GM12875 (cell line): ENCODE data around the gene VPS50.
"Not testable (repeated sequence)": the region's sequence is repeated elsewhere in the genome, so short reads cannot be mapped to it uniquely, and the experiment has no call there.

Source experiments
- H3K4me3 ChIP-seq: one replicate; pipeline ENCODE4 v1.5.1; 2011; ENCODE audit warnings: low read depth, low read length, control low read depth
- TF ChIP-seq, protein P1 (sequence below): IDR thresholded peaks from 2 replicates; pipeline ENCODE4 v1.5.1; 2011; ENCODE audit warnings: low read depth, mild to moderate bottlenecking, control low read depth, inconsistent platforms, low read length, moderate library complexity, borderline replicate concordance; ENCODE audit not compliant: insufficient read depth

The VPS50 gene

DNA sequence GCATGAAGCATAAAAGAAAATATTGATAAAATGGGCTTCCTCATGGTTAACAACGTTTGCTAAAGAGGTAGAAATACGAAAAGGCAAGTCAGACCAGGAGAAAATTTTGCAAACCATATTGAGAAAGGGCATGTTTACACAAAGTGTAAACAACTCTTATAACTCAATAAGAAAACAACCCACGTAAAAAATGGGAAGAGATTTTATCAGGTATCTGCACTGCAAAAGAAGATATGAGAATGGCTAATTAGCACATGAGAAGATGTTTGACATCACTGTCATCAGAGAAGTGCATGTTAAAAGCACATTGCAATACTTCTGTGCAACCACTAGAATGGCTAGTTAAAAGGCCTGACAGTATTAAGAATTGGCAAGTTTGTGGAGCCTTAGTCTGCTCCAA, 99.5 kb downstream of the VPS50 start:
- TF ChIP-seq, protein P1, sequence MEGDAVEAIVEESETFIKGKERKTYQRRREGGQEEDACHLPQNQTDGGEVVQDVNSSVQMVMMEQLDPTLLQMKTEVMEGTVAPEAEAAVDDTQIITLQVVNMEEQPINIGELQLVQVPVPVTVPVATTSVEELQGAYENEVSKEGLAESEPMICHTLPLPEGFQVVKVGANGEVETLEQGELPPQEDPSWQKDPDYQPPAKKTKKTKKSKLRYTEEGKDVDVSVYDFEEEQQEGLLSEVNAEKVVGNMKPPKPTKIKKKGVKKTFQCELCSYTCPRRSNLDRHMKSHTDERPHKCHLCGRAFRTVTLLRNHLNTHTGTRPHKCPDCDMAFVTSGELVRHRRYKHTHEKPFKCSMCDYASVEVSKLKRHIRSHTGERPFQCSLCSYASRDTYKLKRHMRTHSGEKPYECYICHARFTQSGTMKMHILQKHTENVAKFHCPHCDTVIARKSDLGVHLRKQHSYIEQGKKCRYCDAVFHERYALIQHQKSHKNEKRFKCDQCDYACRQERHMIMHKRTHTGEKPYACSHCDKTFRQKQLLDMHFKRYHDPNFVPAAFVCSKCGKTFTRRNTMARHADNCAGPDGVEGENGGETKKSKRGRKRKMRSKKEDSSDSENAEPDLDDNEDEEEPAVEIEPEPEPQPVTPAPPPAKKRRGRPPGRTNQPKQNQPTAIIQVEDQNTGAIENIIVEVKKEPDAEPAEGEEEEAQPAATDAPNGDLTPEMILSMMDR = no peak
- no peak overlapping the region for H3K4me3 ChIP-seq

DNA sequence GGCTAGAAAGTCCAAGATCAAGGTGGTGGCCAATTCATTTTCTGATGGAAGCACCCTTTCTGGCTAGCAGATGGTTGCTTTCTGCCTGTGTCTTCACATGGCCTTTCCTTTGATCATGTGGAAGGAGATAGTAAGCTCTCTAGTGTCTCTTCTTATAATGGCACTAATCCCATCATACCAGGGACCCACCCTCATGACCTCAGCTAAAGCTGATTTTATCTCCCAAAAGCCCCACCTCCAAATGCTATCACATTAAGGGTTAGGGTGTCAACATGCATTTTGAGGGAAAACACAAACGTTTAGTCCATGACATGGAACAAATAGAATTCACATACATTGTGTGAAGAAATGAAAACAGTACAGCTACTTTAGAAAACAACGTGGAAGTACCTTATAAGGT, 100.0 kb downstream of the VPS50 start:
- TF ChIP-seq, protein P1 = no peak
- no peak overlapping the region for H3K4me3 ChIP-seq

DNA sequence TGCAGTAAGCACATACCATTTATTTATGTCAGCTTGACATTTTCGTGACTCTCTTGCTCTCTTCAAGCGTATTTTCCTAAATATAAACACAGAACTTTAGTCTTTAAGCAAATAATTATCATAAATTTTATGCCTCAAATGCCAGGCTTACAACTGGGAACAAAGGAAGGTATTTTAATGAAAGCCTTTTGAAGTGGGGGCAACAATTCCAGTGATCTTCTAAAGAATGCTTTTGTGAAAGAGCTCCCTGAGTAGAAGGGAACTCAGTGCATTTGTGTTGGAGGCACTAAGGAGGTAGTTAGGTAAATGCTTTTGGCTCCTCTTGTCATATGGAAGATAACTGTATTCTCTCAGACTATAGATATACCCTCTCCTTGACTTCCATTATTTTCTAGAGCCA, 104.9 kb downstream of the VPS50 start:
- TF ChIP-seq, protein P1 = no peak
- H3K4me3 ChIP-seq = no peak overlapping the region

DNA sequence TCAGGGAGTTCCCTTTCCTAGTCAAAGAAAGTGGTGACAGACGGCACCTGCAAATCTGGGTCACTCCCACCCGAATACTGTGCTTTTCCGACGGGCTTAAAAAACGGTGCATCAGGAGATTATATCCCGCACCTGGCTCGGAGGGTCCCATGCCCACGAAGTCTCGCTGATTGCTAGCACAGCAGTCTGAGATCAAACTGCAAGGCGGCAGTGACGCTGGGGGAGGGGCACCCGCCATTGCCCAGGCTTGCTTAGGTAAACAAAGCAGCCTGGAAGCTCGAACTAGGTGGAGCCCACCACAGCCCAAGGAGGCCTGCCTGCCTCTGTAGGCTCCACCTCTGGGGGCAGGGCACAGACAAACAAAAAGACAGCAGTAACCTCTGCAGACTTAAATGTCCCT, 110.0 kb downstream of the VPS50 start:
- not testable (repeated sequence) for H3K4me3 ChIP-seq

DNA sequence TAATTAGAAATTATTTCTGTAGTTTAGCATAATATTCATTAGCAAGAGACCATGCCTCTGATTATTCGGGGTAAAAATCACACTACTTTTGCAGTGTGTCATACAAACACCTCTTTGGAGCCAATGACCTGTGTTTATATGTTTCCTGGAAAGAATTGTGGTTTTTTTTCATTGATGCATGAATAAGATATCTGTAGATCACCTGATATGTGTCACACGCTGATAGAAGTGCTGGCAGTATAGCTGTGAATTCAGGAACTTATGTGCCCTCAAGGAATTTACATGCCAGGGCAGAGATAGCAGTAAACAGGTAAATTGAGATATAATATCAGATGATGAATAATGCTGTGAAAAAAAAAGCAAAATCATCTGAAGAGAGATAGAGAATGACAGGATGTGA, 118.2 kb downstream of the VPS50 start:
- no peak overlapping the region for H3K4me3 ChIP-seq
- TF ChIP-seq, protein P1 = no peak

DNA sequence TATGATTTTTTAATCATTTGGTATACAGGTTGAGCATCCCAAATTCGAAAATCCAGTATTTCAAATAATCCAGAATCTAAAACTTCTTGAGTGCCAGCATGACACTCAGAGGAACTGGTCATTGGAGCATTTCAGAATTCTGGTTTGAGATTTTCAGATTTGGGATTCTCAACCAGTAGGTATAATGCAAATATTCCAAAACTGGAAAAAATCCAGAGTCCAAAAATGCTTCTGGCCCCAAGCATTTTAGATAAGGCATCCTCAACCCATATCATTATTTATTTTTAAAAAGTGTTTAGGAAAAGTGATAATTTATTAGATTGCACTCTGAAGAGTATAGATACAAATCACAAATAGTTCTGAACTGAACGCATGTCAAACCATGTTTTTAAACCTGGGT, 120.7 kb downstream of the VPS50 start:
- TF ChIP-seq, protein P1 = no peak
- H3K4me3 ChIP-seq = no peak overlapping the region

DNA sequence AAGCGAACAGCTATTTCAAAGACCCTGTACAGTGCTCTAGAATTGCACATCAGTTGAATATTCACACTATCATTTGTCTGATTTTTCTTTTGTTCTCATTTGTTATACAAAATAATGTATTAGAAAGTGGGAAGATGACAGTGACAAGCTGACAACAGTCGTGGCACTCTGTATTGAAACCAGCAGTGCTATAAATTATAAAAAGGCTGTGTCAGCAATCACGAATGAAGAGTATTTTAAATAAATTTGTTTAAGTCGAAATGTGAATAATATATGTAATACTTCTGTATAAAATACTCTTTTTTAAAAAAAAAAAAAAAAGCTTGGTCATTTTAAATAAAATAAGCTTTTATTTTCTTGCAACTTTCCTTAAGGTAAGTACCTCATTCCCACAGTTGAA, 122.6 kb downstream of the VPS50 start:
- TF ChIP-seq, protein P1 = no peak
- H3K4me3 ChIP-seq = no peak overlapping the region
